AG08395 (cell line): ENCODE results near the gene FAM43B.
"Not testable (repeated sequence)": the region's sequence is repeated elsewhere in the genome, so short reads cannot be mapped to it uniquely, and the experiment has no call there.

Source experiments
- DNase-seq: peaks from one replicate; pipeline ENCODE4 v3.0.0; 2012; ENCODE audit warnings: mixed read lengths, low spot score

FAM43B gene, protein sequence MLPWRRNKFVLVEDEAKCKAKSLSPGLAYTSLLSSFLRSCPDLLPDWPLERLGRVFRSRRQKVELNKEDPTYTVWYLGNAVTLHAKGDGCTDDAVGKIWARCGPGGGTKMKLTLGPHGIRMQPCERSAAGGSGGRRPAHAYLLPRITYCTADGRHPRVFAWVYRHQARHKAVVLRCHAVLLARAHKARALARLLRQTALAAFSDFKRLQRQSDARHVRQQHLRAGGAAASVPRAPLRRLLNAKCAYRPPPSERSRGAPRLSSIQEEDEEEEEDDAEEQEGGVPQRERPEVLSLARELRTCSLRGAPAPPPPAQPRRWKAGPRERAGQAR

GRCh38 chr1:20551945-20552727, at the start of gene FAM43B:
Gene FAM43B, plus strand, starts transcription at chr1:20552573. Its CDS starts 401 bp downstream, at chr1:20552974.
- peak; percentile 50 for DNase-seq

DNA sequence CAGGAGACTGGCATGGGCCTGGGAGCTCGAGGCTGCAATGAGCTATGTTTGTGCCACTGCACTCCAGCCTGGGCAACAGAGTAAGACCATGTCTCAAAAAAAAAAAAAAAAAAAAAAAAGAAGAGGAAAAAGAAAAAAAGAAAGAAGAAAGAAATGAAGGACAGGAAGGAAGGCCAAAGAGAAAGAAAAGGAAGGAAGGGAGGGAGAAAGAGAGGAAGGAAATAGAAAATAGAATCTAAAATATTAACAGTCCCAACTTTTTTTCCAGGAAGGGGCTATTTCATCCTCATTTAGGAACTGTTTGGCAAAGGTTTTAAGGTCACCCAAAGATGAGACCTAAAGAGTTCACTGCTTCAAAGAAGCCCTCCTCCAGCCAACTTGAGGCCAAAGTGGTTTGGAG, 46.9 kb upstream of the FAM43B start:
- DNase-seq: no peak

- DNase-seq: no peak
These were observed 45.2 kb upstream of the FAM43B start for GRCh38 chr1:20507248-20507563.

DNA sequence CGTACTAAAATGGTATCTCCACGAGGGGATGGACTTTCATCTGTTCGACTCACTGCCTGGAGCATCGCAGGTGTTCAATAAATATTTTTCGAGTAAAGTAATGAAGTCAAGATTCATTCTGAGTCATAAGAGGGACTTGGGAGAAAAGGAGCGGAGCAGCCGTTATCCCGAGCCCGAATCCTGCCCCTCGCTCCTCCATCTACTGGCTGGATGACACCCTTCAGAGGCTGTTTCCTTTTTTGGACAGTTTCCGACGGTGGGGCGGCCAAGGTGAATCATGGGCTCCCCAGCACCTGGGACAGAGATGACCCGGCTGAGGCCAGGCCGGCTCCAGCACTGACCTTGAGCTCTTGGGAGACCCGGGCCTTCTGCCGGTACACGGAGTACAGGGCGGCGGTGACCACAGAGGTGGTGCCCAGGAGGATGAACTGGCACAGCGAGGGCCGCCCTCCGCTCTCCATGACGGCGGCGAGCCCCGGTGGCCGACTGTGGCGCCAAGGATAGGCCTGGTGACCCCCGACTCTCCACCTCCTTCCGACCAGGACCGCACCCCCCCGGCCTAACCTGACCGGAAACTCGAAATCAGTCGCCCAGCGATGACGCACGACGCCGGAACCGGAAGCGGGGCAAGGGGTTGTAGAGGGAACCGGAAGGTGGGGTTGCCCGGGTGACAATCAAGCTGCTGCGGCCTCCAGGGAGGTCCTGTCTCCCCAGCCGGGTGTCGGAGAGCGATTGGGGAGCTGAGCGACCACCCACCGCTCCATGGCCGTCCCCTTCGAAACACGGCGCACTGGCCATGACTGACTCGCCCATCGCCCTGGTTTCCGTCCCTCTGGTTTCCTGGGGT, 44.6 kb upstream of the FAM43B start, which contains the start of gene MUL1:
MUL1 (minus strand) TSS at position 588 of the 847 bp plus-strand sequence; CDS start at position 461, 127 bp downstream.
- DNase-seq: peak; percentile 98

- DNase-seq: no peak
These were observed 44.0 kb upstream of the FAM43B start for GRCh38 chr1:20508411-20508771.

DNA sequence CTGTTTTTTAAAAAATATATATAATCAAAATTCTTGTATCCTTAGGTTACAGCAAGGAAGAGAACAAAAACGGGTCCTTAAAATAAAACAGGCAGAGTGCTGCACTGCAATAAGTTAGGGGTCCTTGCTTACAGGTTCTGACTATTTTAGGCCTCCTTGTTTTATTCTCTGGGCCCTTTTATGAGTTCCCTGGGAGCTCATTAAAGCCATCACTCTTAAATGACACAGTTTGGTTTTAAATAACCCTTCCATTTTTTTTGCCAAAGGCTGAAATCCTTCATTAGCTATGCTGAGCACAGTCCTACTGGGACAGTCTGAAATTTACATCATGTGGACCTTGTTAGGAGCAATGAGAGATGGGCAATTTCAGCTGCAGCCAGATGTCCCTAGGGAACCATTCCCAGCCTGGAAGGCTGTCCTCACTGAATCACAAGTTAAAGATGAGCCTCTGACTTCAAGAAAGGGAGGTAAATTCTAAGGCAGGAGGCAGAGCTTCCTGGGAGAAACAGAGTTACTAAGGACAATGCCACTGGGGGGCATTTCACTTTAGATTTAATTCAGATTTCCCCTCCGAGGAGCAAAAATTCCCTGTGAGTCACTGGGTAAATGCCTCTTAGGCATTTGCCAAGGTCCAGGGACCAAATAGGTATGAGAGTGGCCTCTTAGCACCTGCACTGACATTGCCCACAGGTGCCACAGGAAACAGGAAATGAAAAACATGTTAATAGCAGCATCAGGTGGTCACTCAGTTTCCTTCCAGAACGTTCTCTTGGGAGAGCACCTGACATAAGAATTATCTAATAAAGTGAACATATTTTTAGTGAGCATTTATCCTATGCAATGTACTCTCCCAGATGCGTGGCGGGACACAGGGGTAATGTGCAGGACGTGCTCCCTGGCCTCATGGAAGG, 40.6 kb upstream of the FAM43B start:
- peak; percentile 45 for DNase-seq

DNA sequence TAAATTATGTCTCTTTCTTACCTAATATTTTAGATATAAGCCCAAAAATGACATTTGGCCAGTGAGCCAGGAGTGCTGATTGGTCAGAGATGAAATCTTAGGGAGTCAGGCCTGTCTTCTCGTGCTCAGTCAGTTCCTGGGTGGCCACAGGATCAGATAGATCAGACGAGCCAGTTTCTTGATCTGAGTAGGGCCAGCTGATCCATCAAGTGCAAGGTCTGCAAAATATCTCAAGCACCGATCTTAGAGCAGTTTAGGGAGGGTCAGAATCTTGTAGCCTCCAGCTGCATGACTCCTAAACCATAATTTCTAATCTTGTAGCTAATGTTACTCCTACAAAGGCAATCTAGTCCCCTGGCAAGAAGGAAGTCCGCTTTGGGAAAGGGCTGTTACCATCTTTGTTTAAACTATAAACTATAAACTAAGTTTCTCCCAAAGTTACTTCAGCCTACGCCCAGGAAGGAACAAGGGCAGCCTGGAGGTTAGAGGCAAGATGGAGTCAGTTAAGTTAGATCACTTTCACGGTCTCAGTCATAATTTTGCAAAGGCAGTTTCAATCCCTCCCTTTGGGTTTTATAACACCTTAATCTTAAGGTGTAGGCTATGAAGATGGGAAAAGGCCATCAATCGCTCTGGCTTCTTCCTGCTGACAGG, 32.6 kb upstream of the FAM43B start:
- DNase-seq: not testable (repeated sequence)

DNA sequence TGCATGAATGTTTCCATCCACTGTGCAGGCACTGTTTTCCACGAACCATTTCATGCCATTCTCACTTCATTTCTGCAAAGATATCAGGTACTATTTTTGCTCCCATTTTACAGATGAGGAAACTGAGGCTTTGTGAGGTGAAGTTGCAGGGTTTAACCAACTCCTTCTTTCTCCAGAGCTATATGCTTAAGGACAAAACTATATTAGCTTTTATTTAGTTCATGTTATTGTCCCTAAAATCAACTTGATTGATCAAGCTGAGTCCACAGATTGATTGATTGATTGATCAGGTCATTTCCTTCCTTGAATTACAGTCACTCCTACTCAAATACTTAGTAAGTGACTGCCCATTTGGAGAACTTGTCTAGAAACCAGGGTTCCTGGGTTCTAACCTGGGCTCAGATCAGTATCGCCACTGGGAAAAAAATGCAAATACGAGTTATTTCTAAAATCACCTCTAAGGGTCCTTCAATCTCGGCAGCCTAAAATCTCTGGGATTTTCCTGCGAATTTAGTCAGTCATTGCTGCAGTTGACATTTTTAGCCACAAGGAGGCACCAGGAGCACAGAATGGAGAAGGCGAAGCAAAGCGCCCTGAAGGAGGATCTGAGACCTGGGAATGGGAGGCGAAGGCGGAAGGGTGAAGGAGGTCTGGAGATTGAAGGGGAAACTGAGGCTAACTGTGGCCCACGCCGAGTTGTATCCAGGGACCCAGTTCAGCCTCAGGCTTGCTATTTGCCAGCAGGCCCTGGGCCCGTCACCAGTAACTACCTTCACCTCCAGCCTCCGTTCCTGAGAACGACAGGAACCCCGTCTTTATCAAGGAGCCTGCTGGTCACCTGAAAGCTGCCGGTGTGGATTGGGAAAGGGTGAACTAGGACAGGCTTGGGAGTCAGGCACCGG, 30.2 kb upstream of the FAM43B start:
- DNase-seq: peak; percentile 78

- no peak for DNase-seq
These were observed 26.1 kb upstream of the FAM43B start for GRCh38 chr1:20526267-20526666.

- DNase-seq: no peak
These were observed 24.2 kb upstream of the FAM43B start for GRCh38 chr1:20528221-20528620.

- no peak for DNase-seq
These were observed 22.1 kb upstream of the FAM43B start for GRCh38 chr1:20530306-20530705.

DNA sequence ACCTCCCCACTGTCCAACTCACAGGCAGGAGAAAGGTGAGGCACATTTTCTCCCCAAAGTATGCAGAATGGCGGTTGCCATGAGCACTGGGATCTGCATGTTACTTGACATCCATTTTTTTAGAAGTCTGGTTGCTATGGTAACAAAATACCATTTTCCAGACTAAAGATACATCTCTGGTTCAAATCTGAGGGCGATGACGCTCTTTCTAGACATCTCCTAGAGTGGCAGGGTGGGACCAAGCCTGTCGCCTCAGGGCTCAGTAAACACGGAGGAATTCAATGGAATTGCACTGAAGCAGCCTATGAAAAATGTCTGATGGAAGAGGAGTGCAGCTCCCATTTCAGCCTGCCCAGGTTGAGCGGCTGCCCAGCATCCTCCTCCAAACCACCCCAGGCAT, 21.5 kb upstream of the FAM43B start:
- DNase-seq: no peak

- DNase-seq: no peak
These were observed 18.7 kb upstream of the FAM43B start for GRCh38 chr1:20533635-20534034.

DNA sequence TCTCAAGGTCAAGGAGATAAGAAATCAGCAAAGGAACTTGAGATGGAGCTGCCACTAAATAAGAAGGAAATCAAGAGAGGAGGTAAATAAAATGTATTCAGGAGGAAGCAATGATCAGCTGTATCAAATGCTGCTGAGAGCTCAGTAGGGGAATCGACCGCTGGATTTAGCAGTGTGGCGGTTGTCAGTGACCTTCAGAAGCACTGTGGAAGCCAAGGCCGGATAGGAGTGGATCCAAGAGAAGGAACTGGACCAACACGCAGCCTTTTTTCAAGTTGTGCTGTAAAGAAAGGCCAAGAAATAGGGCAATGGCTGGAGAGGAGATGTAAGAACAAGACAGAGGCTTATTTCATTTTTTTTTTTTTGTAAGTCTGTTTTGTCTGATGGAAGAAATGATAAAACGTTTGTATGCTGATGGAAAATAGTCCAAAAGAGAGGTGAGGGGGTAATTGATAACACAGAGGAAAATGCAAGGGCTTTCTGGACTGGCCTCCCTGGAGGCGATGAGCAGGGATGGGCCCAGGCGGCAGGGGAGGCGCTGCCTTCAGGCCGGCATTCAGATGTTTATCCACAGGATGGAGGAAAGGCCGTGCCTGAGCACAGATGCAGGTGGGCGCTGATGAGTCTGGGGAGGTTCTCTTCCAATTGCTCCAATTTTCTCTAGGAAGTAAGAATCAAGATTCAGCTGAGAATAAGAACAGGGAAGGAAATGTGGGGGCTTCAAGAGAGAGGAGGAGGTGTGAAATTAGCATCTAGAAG, 17.5 kb upstream of the FAM43B start:
- no peak for DNase-seq

DNA sequence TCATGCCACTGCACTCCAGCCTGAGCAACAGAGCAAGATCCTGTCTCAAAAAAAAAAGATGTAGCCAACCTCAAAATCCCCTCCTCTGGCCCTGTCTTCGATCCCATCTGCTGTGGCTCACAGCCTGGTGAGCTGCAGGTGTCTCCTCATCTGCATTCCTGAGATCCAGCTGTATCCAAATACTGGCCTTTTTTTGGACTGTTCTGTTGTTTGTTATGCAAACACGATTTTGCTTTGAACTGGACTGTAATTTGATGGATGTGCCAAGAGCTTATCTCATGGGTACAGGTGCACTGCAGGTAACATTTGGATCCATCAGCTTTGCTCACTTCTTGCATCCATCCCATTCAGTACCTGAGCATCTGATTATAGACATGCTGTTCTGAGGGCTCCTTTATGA, 14.1 kb upstream of the FAM43B start:
- DNase-seq: no peak

DNA sequence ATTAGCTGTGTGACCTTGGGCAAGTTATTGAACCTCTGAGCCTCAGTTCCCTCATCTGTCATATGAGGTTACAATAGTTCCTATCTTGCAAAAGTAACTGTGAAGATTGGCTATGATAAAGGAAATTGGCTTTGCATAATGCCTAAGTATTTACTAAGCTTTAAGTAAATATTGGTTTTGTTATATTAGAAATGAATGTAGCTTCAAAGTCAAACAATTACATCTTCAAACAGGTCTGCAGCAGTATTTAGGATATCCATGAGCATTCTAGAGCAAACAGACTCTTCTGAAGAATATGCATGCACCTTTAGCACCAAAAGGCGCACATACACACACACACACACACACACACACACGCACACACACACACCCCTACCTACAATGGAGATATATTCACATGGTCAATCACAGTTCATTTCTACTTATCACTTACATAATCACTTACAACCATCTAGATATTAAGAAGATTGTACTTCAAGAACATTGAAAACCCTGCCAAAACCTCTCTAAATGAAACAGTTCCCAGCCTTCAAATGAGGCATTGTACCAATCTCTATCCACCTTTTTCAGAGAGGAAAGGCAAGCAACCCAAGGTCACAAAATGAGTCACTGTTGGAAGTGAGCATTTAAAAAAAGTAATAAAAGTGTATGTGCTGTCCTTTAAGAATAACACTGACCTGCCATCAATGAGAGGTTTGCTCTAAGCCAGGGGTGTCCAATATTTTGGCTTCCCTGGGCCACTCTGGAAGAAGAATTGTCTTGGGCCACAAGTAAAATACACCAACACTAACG, 13.4 kb upstream of the FAM43B start:
- DNase-seq: no peak

GRCh38 chr1:20540281-20540680, 12.1 kb upstream of the FAM43B start:
- DNase-seq: no peak

DNA sequence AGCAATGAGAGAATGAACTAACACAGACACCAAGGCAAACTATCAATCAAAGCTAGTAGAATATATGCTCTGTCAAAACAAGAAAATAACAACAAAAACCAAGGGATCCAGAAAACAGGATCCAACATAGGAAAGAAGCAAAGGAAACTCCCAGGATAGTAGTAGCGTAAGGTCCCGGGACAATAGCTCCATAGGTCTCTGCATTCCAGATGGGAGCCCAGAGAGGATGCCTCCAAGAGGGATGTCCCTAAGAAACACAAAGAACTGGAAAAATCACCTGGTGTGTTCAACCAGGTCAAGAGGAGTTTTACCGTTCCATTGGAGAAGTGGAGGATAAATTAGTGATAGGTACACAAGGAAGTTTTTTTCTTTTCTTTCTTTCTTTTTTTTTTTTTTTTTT, 5.7 kb upstream of the FAM43B start:
- no peak for DNase-seq
